HG03354 (cell line): ENCODE results near the gene TMEM185A.
A peak's percentile ranks its signal among the peaks of the same experiment; 100 is the strongest.
"Not testable (repeated sequence)": the region's sequence is repeated elsewhere in the genome, so short reads cannot be mapped to it uniquely, and the experiment has no call there.

Source experiments
- ATAC-seq: cut with Tn5 transposase; IDR thresholded peaks from one replicate; pipeline ENCODE4 v1.9.1; 2021; ENCODE audit warnings: mild to moderate bottlenecking; ENCODE audit not compliant: unreplicated experiment, poor library complexity, severe bottlenecking

The TMEM185A gene

GRCh38 chrX:149567621-149568417, 63.8 kb downstream of the TMEM185A start:
- ATAC-seq: no peak

GRCh38 chrX:149563359-149563758, 68.2 kb downstream of the TMEM185A start:
- ATAC-seq: no peak

- ATAC-seq: not testable (repeated sequence)
Measured at GRCh38 chrX:149555251-149555650, 76.3 kb downstream of the TMEM185A start.

- not testable (repeated sequence) for ATAC-seq
Measured at GRCh38 chrX:149551939-149552248, 79.7 kb downstream of the TMEM185A start.

- ATAC-seq: peak; percentile 42
Measured at GRCh38 chrX:149551245-149551938, 80.2 kb downstream of the TMEM185A start.

GRCh38 chrX:149550454-149550853, 81.1 kb downstream of the TMEM185A start:
- not testable (repeated sequence) for ATAC-seq

DNA sequence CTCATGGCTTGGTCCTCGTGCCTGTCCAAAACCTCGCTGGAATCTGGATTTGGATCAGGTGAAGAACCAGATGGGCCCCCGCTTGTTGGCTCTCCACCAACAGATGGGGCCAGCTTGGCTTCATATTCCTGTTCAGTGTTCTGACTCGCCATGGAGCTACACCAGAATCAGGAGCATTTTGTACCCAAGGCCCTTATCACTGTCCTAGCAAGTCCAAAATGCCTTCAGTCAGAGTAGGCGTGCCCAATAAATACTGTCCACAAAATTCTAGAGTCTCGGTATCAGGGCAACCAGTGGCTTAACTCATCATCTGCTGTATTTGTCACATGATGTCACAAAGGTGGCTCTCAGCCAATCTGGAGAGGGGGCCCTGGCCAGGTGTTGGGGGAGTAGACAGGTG, 81.9 kb downstream of the TMEM185A start, which contains the start of gene HSFX3:
TSS of gene HSFX3 (minus strand) at position 224 of the 400 bp plus-strand sequence. CDS start at position 152, 72 bp downstream.
- not testable (repeated sequence) for ATAC-seq

DNA sequence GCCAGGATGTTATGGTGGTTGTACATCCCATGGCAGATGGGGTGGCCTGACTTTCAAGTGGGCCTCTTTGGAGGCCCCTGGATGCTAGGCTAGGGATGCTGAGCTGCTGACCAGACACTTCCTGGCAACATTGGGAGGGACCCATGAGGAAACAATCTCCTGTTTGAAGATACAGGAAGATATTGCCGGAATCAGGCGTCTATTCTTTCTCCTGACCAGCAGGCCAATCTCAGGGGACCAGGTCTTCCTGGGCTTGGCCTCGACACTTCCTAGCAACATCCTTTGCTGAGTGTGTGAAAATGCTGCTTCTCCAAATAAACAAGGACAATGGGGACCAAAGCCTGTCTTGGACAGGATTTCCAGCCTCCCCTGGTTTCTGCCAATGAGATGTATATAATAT, 83.8 kb downstream of the TMEM185A start:
- ATAC-seq: not testable (repeated sequence)

GRCh38 chrX:149546962-149547361, 84.6 kb downstream of the TMEM185A start:
- not testable (repeated sequence) for ATAC-seq
